ENCODE results near the gene SUCLG2. TPM values are rescaled to one million over a fixed set of nuclear protein-coding genes. Genes with fewer than 3 reads are reported as not detected.

The SUCLG2 gene
- total and polyA plus RNA-seq, 4 donors, result 34.3 to 68.4 (median 44.3) TPM

GRCh38 chr3:67567893-67568292 lies 86.5 kb downstream of the SUCLG2 start:
- 78 to 91% methylated on average over 5 of the region's 5 CpGs for WGBS, 2 donors
- no peak overlapping the region for H3K4me3 ChIP-seq
- TF ChIP-seq CTCF (IDR thresholded peaks at IDR 0.05; ENCODE audit: control extremely low read depth, extremely low read depth), result no peak
- no peak overlapping the region for H3K9ac ChIP-seq (ENCODE audit: insufficient read depth in 1 of 2, low read length in 2 of 2)
- DNase-seq (no peak), ATAC-seq (ENCODE audit: insufficient read depth, low FRiP score) (no peak)
- H3K36me3 ChIP-seq (ENCODE audit: control insufficient read depth in 4 of 4, insufficient read depth in 4 of 4, low read length in 4 of 4), result peaks cover 0 to 3% (median under 1%) of the 10 kb centered on the region in 4 donors
- H3K4me1 ChIP-seq (ENCODE audit: control insufficient read depth in 5 of 5, insufficient read depth in 5 of 5, low read length in 5 of 5), result no peaks in the 10 kb centered on the region
- no peak overlapping the region for H3K27ac ChIP-seq (ENCODE audit: low read depth in 1 of 2, low read length in 1 of 2)
- peaks cover 0 to 4% (median 0%) of the 10 kb centered on the region in 4 donors for H3K9me3 ChIP-seq (ENCODE audit: control insufficient read depth in 4 of 4, insufficient read depth in 3 of 4, low read length in 3 of 4)
- no peaks in the 10 kb centered on the region for H3K27me3 ChIP-seq (ENCODE audit: control insufficient read depth in 3 of 3, insufficient read depth in 3 of 3, low read length in 2 of 3)

- Histone ChIP-seq H3K4me1 (ENCODE audit: control insufficient read depth in 5 of 5, insufficient read depth in 5 of 5, low read length in 5 of 5) (peaks cover 0 to 15% (median 6%) of the 10 kb centered on the region in 5 donors), H3K4me3 (no peak overlapping the region), H3K36me3 (ENCODE audit: control insufficient read depth in 4 of 4, insufficient read depth in 4 of 4, low read length in 4 of 4) (no peaks in the 10 kb centered on the region), H3K9me3 (ENCODE audit: control insufficient read depth in 4 of 4, insufficient read depth in 3 of 4, low read length in 3 of 4) (no peaks in the 10 kb centered on the region), H3K27me3 (ENCODE audit: control insufficient read depth in 3 of 3, insufficient read depth in 3 of 3, low read length in 2 of 3) (no peaks in the 10 kb centered on the region), H3K27ac (ENCODE audit: low read depth in 1 of 2, low read length in 1 of 2) (no peak overlapping the region), H3K9ac (ENCODE audit: insufficient read depth in 1 of 2, low read length in 2 of 2) (no peak overlapping the region)
- no peak for DNase-seq
- no peak for ATAC-seq (ENCODE audit: insufficient read depth, low FRiP score)
- WGBS, 2 donors, result 94 to 100% methylated on average over 1 of the region's 1 CpG
- no peak for TF ChIP-seq CTCF (IDR thresholded peaks at IDR 0.05; ENCODE audit: control extremely low read depth, extremely low read depth)
Observed at GRCh38 chr3:67564973-67565372, 89.4 kb downstream of the SUCLG2 start.

- DNase-seq (no peak), ATAC-seq (ENCODE audit: insufficient read depth, low FRiP score) (no peak)
- 74 to 93% methylated on average over 3 of the region's 3 CpGs for WGBS, 2 donors
- no peak for TF ChIP-seq CTCF (IDR thresholded peaks at IDR 0.05; ENCODE audit: control extremely low read depth, extremely low read depth)
- Histone ChIP-seq H3K27me3 (ENCODE audit: control insufficient read depth in 3 of 3, insufficient read depth in 3 of 3, low read length in 2 of 3) (no peaks in the 10 kb centered on the region), H3K9me3 (ENCODE audit: control insufficient read depth in 4 of 4, insufficient read depth in 3 of 4, low read length in 3 of 4) (no peaks in the 10 kb centered on the region), H3K9ac (ENCODE audit: insufficient read depth in 1 of 2, low read length in 2 of 2) (no peak overlapping the region), H3K36me3 (ENCODE audit: control insufficient read depth in 4 of 4, insufficient read depth in 4 of 4, low read length in 4 of 4) (no peaks in the 10 kb centered on the region), H3K27ac (ENCODE audit: low read depth in 1 of 2, low read length in 1 of 2) (no peak overlapping the region), H3K4me1 (ENCODE audit: control insufficient read depth in 5 of 5, insufficient read depth in 5 of 5, low read length in 5 of 5) (peaks cover 0 to 20% (median 6%) of the 10 kb centered on the region in 5 donors), H3K4me3 (no peak overlapping the region)
Observed at GRCh38 chr3:67564008-67564407, 90.4 kb downstream of the SUCLG2 start.
